NB4 (cell line): ENCODE data around the gene PRRC2B.

ENCODE experiments used
- DNase-seq: peaks from one replicate; pipeline ENCODE4 v3.0.0; 2010; ENCODE audit warnings: low read depth
- H3K4me3 ChIP-seq: one replicate; pipeline ENCODE4 v1.5.1; 2011; ENCODE audit warnings: mild to moderate bottlenecking, low read depth, low read length, moderate library complexity
- CTCF ChIP-seq: IDR thresholded peaks from one replicate; pipeline ENCODE4 v1.5.1; 2012; ENCODE audit warnings: low read depth, low read length
- MAX ChIP-seq: IDR thresholded peaks from 2 replicates; pipeline ENCODE4 v1.6.1; 2011; ENCODE audit warnings: low read depth, low read length
- MYC ChIP-seq: IDR thresholded peaks from 2 replicates; pipeline ENCODE4 v1.6.1; 2011; ENCODE audit warnings: low read depth, low read length
- POLR2A ChIP-seq: IDR thresholded peaks from 2 replicates; pipeline ENCODE4 v1.6.1; 2011; ENCODE audit warnings: mild to moderate bottlenecking; ENCODE audit not compliant: insufficient read length; ENCODE audit errors: extremely low read depth

The PRRC2B gene

GRCh38 chr9:131499254-131499767 is 105.4 kb downstream of the PRRC2B start:
- DNase-seq = no peak
- H3K4me3 ChIP-seq = no peak overlapping the region
- TF ChIP-seq POLR2A (no peak), MYC (no peak), CTCF (no peak), MAX (no peak)

GRCh38 chr9:131500377-131500776 is 106.5 kb downstream of the PRRC2B start:
- DNase-seq = peak; percentile 53
- TF ChIP-seq MYC = no peak
- TF ChIP-seq MAX = no peak
- TF ChIP-seq CTCF = no peak
- TF ChIP-seq POLR2A = no peak
- H3K4me3 ChIP-seq = no peak overlapping the region

- peak; percentile 91 for DNase-seq
- H3K4me3 ChIP-seq = no peak overlapping the region
- TF ChIP-seq MAX (0 out of 2 replicates have a peak, but pooled peaks have one; percentile 26), MYC (peak; percentile 59), CTCF (no peak)
These were observed 107.2 kb downstream of the PRRC2B start for GRCh38 chr9:131500939-131501541.

GRCh38 chr9:131502781-131503625 is 109.1 kb downstream of the PRRC2B start, which contains the start of gene POMT1:
TSS of gene POMT1 (plus strand) at chr9:131502918. CDS start at chr9:131504219, 1,301 bp downstream.
- peak; percentile 85 for DNase-seq
- no peak for TF ChIP-seq MYC
- TF ChIP-seq POLR2A = peak; percentile 42
- H3K4me3 ChIP-seq = peak within 1 kb of the TSS; percentile 73

GRCh38 chr9:131503626-131504465 is 110.0 kb downstream of the PRRC2B start:
- H3K4me3 ChIP-seq = peak overlapping the region; percentile 73
- DNase-seq = peak; percentile 78
- TF ChIP-seq MYC (no peak), CTCF (peak; percentile 9)

GRCh38 chr9:131505012-131505411 is 111.1 kb downstream of the PRRC2B start:
- no peak for TF ChIP-seq CTCF
- no peak for TF ChIP-seq POLR2A
- no peak for TF ChIP-seq MYC
- no peak for TF ChIP-seq MAX
- no peak for DNase-seq
- no peak overlapping the region for H3K4me3 ChIP-seq
